GM19372 (cell line): Measurements from ENCODE around the gene ILK.
A peak's percentile ranks its signal among the peaks of the same experiment; 100 is the strongest.

Source experiments
- ATAC-seq: cut with Tn5 transposase; IDR thresholded peaks from one replicate; pipeline ENCODE4 v1.9.1; 2021; ENCODE audit warnings: mild to moderate bottlenecking, low read depth, moderate library complexity; ENCODE audit not compliant: unreplicated experiment

ILK gene

DNA sequence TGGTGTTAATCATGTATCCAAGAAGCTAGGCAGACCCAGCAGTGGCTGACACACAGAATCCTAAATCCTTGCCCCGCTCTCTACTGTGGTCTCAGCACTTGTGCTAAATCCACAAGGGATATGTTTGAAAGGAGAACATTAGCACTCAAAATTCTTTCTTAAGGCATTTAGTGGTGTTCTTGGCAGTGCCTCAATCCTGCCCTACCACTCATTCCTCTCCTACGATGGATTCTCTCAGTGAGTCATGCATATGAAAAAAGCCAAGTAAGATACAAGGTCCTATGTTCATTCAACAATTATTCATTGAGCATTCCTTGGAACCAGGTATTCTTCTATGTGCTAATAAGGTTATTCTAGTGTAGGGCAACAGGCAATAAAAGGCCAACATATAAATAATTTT is 31.4 kb upstream of the ILK start:
- no peak for ATAC-seq

GRCh38 chr11:6574816-6575715 is 28.5 kb upstream of the ILK start:
- ATAC-seq: no peak

GRCh38 chr11:6576471-6577373 is 26.9 kb upstream of the ILK start:
- no peak for ATAC-seq

DNA sequence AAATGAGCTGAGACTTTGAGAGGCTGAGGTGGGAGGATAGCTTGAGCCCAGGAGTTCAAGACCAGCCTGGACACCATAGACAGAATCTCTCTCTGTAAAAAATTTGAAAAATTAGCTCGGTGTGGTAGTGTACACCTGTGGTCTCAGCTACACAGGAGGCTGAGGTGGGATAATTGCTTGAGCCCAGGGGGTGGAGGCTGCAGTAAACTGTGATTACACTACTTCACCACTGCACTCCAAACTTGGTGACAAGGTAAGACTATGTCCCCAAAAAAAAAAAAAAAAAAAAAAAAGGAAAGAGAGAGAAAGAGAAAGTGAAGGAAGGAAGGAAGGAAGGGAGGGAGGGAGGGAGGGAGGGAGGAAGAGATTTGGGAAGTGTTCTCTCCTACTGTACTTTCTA is 25.4 kb upstream of the ILK start:
- ATAC-seq: no peak

GRCh38 chr11:6579681-6580080 is 23.9 kb upstream of the ILK start:
- ATAC-seq: no peak

GRCh38 chr11:6583584-6583983 is 20.0 kb upstream of the ILK start:
- ATAC-seq: no peak

DNA sequence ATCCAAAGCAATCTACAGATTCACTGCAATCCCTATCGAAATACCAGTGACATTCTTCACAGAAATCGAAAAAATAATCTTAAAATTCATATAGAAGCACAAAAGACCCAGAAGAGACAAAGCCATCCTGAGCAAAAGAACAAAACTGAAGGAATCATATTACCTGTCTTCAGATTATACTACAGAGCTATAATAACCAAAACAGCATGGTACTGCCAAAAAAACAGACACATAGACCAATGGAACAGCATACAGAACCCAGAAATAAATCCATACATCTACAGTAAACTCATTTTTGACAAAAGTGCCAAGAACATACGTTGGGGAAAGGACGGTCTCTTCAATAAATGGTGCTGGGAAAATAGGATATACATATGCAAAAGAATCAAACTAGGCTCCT is 19.0 kb upstream of the ILK start:
- ATAC-seq: no peak

GRCh38 chr11:6586434-6587359 is 16.9 kb upstream of the ILK start:
- no peak for ATAC-seq

GRCh38 chr11:6587360-6587953 is 16.1 kb upstream of the ILK start:
- ATAC-seq: no peak

GRCh38 chr11:6588018-6588417 is 15.6 kb upstream of the ILK start:
- no peak for ATAC-seq

DNA sequence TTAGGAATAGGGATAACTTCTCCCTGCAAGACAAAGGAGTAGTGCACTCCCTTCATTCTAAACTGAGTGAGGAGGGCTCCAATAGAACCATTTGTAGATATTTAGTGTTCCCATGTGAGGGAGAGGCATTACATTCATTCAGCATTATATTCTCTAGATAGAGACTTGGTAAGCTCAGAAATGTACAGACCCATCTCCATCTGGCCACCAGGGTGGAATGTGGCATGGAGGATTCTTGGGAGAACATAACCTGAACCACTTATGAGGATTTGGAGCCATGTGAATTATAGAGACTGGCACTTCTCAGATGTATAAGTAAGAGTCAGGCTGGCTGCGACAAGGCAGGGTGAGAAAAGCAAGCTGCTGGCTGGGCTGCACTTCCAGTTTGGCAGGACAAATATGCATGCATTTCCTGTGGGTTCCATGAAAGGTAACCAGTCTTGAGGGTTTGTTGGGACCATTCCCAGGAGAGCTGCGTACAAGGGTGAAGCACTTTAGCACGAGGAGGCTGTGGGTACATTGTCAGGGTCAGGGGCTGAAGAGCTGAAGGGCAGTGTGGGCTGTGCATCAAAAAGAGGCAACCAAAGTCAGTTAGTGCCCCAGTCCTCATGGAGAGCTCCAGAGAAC is 9.3 kb upstream of the ILK start:
- ATAC-seq: no peak

- ATAC-seq: no peak
Observed at GRCh38 chr11:6596239-6596877, 7.2 kb upstream of the ILK start.

DNA sequence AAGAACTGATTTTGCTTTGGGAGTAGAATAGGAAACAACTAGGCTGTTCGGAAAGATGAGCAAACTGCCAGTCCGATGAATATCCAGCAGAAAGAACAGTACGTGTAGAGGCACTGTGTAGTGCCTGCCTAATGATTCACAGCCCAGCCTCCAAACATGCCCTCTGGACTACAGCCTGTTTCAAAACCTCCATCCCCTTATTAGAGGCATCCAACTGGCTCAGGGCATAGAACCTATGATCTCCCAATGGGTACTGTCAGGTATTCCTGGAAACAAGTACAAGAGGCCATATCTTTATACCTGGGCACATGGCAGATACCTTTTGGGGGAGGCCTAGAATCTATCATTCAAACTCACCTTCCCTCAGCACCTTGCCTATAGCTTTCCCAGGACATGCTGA is 5.0 kb upstream of the ILK start:
- ATAC-seq: no peak

DNA sequence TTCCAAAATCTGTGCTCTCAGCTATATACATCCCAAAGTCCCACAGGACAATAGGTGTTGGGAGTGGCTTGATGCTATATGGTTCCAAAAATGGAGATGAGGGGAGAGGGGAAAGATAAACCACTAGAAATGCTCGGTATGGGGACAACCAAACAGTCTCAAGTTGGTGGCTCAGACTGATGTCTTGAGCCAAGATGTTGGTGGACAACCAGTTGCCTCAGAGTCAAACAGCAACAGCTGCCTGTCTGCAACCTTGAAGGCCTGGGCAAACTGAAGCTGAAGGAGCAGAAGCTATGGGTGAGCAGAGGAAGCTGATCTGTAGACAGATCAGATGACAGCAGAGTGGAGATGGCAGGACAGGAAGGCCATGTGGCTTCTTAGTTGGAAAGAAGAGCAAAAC is 4.1 kb upstream of the ILK start:
- ATAC-seq: no peak

DNA sequence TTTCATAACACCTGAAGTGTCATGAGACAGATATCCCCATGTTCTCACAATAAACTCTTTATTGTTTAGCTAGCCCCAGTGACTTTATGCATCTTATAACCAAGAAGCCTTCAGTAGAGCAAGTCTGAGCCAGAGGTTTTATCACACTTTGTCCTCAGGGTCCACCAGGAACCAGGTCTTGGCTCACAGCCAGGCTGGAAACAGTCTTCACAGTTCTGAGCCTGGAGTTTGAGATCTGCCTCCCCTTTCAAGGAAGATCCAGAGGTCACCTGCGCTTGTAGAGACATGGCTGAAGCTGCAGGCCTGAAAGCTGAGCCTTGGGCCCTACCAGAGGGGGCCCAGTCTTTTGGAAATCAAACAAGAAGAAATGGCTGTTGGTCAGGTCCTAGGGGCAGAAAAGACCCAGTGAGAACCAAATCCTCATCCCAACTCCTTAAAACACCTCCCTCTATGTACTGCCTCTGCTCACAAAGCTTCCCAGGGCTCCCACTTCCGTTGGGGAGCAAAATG is 3.6 kb upstream of the ILK start:
- ATAC-seq: no peak

- ATAC-seq: no peak
Observed at GRCh38 chr11:6601041-6601461, 2.5 kb upstream of the ILK start.

GRCh38 chr11:6602096-6602940 is 1.3 kb upstream of the ILK start:
- ATAC-seq: no peak

DNA sequence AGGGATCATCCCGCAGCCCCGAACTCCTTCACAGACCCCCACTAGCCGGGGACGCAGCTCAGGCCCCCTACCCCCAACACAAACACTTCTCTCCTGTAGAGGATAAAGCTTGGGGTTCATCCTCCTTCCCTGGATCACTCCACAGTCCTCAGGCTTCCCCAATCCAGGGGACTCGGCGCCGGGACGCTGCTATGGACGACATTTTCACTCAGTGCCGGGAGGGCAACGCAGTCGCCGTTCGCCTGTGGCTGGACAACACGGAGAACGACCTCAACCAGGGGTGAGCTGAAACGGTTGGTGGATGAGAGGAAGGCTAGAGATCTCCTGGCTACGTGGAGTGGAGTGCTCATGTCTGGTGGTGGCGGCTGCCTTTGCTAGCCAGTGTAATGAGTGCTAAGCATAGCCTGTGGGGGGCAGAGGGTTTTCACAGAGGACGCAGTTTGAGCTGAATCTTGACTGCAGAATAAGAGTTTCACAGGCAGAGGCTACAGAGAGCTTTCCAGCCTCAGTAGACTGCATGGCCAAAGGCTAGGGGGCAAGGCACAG is 580 bp downstream of the ILK start:
- ATAC-seq: peak; percentile 32
